Measurements from ENCODE around the gene PNRC2. TPM values are rescaled to one million over a fixed set of nuclear protein-coding genes. Genes with fewer than 3 reads are reported as not detected.
"Not testable (repeated sequence)": the region's sequence is repeated elsewhere in the genome, so short reads cannot be mapped to it uniquely, and the experiment has no call there.

Gene PNRC2
- total RNA-seq, 4 donors from 2014 or later: 42.6 to 123 (median 88.7) TPM

DNA sequence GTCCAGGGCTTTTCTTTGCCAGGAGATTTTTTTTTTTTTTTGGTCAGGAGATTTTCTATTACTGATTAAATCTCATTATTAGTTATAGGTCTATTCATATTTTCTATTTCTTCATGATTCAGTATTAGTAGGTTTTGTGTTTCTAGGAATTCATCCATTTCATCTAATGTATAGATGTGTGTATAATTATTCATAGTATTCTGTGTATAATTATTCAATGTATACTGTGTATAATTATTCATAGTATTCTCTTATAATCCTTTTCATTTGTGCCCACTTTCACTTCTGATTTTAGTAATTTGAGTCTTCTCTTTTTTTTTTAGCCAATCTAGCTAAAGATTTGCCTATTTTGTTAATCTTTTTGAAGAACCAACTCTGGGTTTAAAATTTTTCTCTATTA lies 12.3 kb upstream of the PNRC2 start:
- Histone ChIP-seq H3K4me3 (no peak overlapping the region), H3K27ac (no peak overlapping the region), H3K9me3 (peaks cover 0 to 9% (median 3%) of the 10 kb centered on the region in 3 donors), H3K36me3 (no peaks in the 10 kb centered on the region), H3K4me1 (peaks cover 0 to 9% (median 0%) of the 10 kb centered on the region in 3 donors), H3K27me3 (peaks cover 0 to 4% (median 0%) of the 10 kb centered on the region in 4 donors)
- intact Hi-C loops (cut with DNase I): no loop called here
- DNase-seq: no peak
- no peak for TF ChIP-seq POLR2A (IDR thresholded peaks at IDR 0.05)
- TF ChIP-seq, protein P1, sequence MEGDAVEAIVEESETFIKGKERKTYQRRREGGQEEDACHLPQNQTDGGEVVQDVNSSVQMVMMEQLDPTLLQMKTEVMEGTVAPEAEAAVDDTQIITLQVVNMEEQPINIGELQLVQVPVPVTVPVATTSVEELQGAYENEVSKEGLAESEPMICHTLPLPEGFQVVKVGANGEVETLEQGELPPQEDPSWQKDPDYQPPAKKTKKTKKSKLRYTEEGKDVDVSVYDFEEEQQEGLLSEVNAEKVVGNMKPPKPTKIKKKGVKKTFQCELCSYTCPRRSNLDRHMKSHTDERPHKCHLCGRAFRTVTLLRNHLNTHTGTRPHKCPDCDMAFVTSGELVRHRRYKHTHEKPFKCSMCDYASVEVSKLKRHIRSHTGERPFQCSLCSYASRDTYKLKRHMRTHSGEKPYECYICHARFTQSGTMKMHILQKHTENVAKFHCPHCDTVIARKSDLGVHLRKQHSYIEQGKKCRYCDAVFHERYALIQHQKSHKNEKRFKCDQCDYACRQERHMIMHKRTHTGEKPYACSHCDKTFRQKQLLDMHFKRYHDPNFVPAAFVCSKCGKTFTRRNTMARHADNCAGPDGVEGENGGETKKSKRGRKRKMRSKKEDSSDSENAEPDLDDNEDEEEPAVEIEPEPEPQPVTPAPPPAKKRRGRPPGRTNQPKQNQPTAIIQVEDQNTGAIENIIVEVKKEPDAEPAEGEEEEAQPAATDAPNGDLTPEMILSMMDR (IDR thresholded peaks at IDR 0.05): no peak

DNA sequence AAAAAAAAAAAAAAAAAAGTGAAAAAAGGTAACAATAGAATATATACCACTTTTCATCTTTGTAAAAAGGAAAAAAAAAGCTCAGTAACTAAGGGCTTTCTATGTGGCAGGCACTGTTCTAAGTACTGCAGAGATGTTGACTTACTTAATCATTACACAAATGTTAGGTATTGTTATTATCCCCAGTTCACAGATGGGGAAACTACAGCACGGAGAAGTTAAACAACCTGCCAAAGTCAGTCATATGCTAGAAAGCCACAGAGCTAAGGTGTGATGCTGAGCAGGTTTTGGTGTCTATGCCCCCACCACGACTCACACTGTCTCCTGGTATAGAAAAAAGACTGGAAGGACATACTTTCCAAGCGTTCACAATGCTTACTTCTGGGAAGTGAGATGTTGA lies 6.6 kb upstream of the PNRC2 start:
- H3K27ac ChIP-seq: no peak overlapping the region
- H3K9me3 ChIP-seq: no peaks in the 10 kb centered on the region
- WGBS, 2 donors: 37 to 70% methylated on average over 3 of the region's 3 CpGs
- H3K4me1 ChIP-seq: peaks cover 3 to 40% (median 15%) of the 10 kb centered on the region in 3 donors
- no peaks in the 10 kb centered on the region for H3K27me3 ChIP-seq
- DNase-seq: no peak
- H3K36me3 ChIP-seq: no peaks in the 10 kb centered on the region
- no peak for TF ChIP-seq POLR2A (IDR thresholded peaks at IDR 0.05)
- TF ChIP-seq, protein P1 (IDR thresholded peaks at IDR 0.05): no peak
- H3K4me3 ChIP-seq: no peak overlapping the region
- intact Hi-C loops (cut with DNase I): no loop called here

DNA sequence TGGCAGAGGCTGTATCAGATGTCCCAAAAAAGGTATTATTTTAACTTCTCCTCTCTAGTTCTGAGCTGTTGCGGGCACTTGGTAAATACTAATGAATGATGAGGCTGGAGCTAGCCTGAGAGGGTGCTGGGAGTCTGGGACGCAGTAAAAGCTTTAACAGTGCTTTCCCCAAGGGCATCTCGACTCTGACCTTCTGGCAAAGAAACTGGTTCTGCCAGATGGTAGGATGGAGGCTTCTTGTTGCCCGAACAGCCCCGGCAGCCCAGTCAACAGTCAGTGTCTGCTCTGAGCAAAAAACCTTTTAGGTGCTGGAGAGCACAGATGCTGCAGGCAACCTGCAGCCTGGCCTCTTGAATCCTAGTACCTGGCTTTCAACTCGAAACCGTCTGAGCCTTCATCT lies 2.5 kb upstream of the PNRC2 start:
- H3K27ac ChIP-seq: peak overlapping the region in 2 of 4 donors; percentile 15 to 42
- WGBS, 2 donors: 44 to 47% methylated on average over 5 to 6 of the region's 7 CpGs
- H3K36me3 ChIP-seq: peaks cover 0 to 12% (median 0%) of the 10 kb centered on the region in 3 donors
- H3K4me3 ChIP-seq: no peak overlapping the region
- no peaks in the 10 kb centered on the region for H3K9me3 ChIP-seq
- TF ChIP-seq, protein P1 (IDR thresholded peaks at IDR 0.05): no peak
- TF ChIP-seq POLR2A (IDR thresholded peaks at IDR 0.05): no peak
- no peaks in the 10 kb centered on the region for H3K27me3 ChIP-seq
- H3K4me1 ChIP-seq: peaks cover 3 to 58% (median 26%) of the 10 kb centered on the region in 3 donors
- DNase-seq: no peak
- intact Hi-C loops (cut with DNase I): no loop called here

DNA sequence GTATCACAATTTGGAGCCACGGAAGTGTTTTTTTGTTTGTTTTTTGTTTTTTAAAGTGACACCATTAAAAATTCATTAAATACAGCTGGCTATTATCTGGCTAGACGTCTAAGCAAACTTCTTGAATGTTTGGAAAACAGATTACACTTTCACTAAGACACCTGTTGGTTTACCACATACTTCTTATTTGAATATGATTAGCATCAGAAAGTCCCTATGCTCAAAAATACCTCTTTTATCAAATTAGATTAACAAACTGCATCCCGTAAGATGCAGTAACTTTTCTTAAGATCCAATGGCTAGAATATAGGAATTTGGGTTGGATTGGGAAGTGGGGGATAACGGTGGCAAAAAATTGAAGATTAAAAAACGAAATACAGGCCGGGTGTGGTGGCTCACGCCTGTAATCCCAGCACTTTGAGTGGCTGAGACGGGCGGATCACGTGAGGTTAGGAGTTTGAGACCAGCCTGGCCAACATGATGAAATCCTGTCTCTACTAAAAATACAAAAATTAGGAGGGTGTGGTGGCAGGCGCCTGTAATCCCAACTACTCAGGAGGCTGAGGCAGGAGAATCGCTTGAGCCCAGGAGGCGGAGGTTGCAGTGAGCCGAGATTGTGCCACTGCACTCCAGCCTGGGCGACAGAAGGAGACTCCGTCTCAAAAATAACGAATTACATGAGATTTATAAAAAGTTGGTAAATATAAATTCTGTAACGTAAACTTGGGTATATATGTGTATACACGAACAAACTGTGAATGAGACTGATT lies 1.4 kb upstream of the PNRC2 start:
- H3K9me3 ChIP-seq; intact Hi-C loops (cut with DNase I); H3K27me3 ChIP-seq; DNase-seq: not testable (repeated sequence)
- Histone ChIP-seq H3K4me1 (peaks cover 3 to 62% (median 26%) of the 10 kb centered on the region in 3 donors), H3K27ac (peak overlapping the region; percentile 99 to 100 (median 100)), H3K4me3 (peak overlapping the region; percentile 71 to 99 (median 87)), H3K36me3 (peaks cover 0 to 17% (median 0%) of the 10 kb centered on the region in 3 donors)
- WGBS, 2 donors: 49 to 59% methylated on average over 19 of the region's 19 CpGs

DNA sequence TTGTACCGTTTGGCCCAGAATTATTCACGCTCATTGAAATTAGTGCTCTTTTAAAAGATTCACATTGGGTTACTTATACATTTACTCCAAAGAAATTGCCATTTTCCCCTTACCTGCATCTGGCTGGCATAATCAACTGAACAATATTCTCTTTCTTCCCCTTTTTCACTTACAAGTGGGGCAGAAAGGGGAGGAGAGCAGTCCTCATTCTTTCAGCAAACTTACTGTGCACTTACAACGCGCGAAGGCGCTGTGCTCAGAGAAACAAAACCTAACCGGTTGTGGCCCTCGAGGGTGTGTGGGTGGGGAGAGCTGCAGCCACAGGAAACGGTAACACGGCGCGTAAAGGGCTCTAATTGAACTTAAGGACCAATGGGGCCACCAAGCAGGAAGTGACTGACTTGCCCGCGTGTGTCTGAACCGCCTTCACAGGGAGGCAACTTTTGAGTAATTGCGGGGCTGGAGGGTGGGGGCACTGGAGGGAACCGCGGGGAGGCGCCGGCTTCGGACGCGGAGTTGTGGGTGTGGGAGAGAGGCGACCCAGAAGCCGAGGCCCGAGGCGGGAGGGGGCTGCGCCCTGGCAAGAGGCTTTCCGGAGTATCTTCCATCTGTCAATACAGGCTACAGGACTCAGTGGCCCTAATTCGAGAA lies 693 bp upstream of the PNRC2 start:
- intact Hi-C loops (cut with DNase I): no loop called here
- Histone ChIP-seq H3K4me3 (peak overlapping the region; percentile 71 to 99 (median 87)), H3K27me3 (no peaks in the 10 kb centered on the region), H3K9me3 (no peaks in the 10 kb centered on the region), H3K27ac (peak overlapping the region; percentile 99 to 100 (median 100)), H3K4me1 (peaks cover 3 to 69% (median 26%) of the 10 kb centered on the region in 3 donors), H3K36me3 (peaks cover 0 to 24% (median 0%) of the 10 kb centered on the region in 3 donors)
- WGBS, 2 donors: 1 to 4% methylated on average over 8 to 21 of the region's 30 CpGs
- DNase-seq: peak; percentile 73
- peak in 1 of 4 donors; percentile 17 for TF ChIP-seq POLR2A (IDR thresholded peaks at IDR 0.05)
- TF ChIP-seq, protein P1 (IDR thresholded peaks at IDR 0.05): peak in 4 of 6 experiments; percentile 26 to 47 (median 31)
